ENCODE measurements around the gene TOP2B.

TOP2B gene

DNA sequence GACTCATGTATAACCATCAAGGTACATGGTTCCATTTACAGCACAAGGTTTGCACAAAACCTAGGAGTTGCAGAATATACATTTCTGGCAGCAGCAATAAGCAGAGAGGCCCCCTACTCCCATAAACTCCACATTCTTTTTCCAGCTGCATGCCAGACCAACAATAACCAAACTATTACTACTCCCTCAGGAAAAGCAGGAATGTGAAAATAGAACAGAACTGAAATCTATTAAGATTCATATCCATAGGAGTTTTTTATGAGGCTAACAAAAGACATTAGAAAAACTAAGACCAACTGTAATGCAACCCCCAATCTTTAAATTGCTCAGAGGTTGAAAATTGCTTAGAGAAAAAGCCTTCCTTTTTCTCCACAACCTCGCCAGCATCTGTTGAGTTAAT lies 27.6 kb upstream of the TOP2B start:
- DNase-seq: no peak
- H3K27me3 ChIP-seq: no peaks in the 10 kb centered on the region
- no peaks in the 10 kb centered on the region for H3K4me1 ChIP-seq
- H3K36me3 ChIP-seq: no peaks in the 10 kb centered on the region
- no peak overlapping the region for H3K4me3 ChIP-seq
- TF ChIP-seq, protein P1, sequence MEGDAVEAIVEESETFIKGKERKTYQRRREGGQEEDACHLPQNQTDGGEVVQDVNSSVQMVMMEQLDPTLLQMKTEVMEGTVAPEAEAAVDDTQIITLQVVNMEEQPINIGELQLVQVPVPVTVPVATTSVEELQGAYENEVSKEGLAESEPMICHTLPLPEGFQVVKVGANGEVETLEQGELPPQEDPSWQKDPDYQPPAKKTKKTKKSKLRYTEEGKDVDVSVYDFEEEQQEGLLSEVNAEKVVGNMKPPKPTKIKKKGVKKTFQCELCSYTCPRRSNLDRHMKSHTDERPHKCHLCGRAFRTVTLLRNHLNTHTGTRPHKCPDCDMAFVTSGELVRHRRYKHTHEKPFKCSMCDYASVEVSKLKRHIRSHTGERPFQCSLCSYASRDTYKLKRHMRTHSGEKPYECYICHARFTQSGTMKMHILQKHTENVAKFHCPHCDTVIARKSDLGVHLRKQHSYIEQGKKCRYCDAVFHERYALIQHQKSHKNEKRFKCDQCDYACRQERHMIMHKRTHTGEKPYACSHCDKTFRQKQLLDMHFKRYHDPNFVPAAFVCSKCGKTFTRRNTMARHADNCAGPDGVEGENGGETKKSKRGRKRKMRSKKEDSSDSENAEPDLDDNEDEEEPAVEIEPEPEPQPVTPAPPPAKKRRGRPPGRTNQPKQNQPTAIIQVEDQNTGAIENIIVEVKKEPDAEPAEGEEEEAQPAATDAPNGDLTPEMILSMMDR (IDR thresholded peaks at IDR 0.05): no peak
- intact Hi-C loops (cut with DNase I; ENCODE audit: low total_unique reads): no loop called here
- no peaks in the 10 kb centered on the region for H3K9me3 ChIP-seq
- no peak overlapping the region for H3K27ac ChIP-seq

DNA sequence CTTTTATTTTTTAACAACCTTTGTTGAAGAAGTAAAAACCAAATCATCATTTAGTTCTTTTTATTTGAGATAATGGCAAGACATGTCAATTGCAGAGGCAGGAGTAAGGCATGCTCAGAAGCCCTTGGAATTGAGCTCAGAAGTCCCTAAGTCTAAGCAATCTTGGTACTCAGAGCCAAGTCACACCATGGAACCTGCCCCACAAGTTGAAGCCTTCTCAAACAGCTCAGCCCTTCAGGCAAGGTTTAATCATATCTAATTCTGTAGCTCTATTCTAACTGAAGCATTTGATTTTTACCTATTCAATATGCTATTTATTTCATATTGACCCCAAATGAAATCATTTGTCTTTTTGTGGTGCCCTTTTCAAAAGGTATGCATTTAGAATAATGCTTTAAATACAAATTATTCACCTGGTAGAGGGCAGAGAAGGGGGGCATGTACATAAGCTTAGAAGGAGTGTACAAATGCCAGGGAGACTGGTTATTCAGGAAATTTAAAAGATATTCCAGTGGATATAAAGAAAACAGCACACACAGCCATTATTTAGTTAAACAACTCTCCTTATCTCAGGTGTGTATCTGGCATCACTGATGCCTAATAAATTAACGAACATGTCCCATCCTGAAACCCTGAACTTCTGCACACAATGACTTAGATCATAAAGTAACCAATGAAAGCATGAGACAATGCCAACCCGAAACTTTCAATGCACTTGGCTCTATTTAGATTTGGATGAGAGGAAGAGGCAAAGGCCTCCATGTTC lies 26.2 kb upstream of the TOP2B start:
- TF ChIP-seq, protein P1 (IDR thresholded peaks at IDR 0.05): no peak

DNA sequence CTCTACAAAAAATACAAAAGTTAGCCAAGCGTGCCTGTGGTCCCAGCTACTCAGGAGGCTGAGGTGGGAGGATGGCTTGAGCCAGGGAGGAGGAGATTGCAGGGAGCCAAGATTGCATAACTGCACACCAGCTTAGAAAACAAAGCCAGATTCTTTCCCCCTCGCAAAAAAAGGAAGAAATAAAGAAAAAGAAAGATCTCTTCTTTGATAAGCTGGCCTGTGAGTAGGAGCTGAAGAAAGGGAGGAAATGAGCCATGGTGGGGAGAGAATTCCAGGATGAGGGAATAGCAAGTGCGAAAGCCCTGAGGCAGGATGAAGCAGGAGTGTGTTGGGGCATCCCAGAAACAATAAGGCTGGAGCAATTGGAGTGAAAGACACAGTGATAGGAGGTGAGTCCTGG lies 24.5 kb upstream of the TOP2B start:
- no peak for DNase-seq
- no peak overlapping the region for H3K27ac ChIP-seq
- intact Hi-C loops (cut with DNase I; ENCODE audit: low total_unique reads): no loop called here
- no peaks in the 10 kb centered on the region for H3K4me1 ChIP-seq
- TF ChIP-seq, protein P1 (IDR thresholded peaks at IDR 0.05): no peak
- H3K36me3 ChIP-seq: no peaks in the 10 kb centered on the region
- H3K27me3 ChIP-seq: no peaks in the 10 kb centered on the region
- no peaks in the 10 kb centered on the region for H3K9me3 ChIP-seq
- no peak overlapping the region for H3K4me3 ChIP-seq

More for the DNA sequence above, 26.2 kb upstream of the TOP2B start:
- intact Hi-C loops (cut with DNase I; ENCODE audit: low total_unique reads): no loop called here
- no peak overlapping the region for H3K4me3 ChIP-seq
- no peak for DNase-seq
- H3K36me3 ChIP-seq: no peaks in the 10 kb centered on the region
- no peaks in the 10 kb centered on the region for H3K9me3 ChIP-seq
- no peaks in the 10 kb centered on the region for H3K4me1 ChIP-seq
- H3K27me3 ChIP-seq: no peaks in the 10 kb centered on the region
- H3K27ac ChIP-seq: no peak overlapping the region

DNA sequence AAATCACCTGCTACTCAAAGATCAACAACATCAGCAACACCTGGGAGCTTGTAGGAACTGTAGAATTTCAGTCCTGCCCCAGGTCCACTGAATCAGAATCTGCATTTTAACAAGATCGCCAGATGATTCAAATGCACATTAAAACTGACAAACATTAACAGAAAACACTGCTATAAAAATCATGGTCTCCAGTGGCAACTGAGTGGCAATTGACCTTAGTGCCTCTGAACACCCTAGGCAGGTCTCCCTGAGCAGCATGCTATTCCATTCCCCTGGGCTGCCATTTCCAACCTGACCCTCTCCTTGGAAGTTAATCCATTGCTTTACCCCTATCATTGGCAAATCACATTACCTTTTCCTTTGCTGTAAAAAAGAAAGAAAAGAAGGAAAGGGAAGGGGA lies 23.0 kb upstream of the TOP2B start:
- Histone ChIP-seq H3K9me3 (no peaks in the 10 kb centered on the region), H3K36me3 (no peaks in the 10 kb centered on the region), H3K27ac (no peak overlapping the region), H3K27me3 (no peaks in the 10 kb centered on the region), H3K4me1 (no peaks in the 10 kb centered on the region), H3K4me3 (no peak overlapping the region)
- intact Hi-C loops (cut with DNase I; ENCODE audit: low total_unique reads): no loop called here
- DNase-seq: no peak
- TF ChIP-seq, protein P1 (IDR thresholded peaks at IDR 0.05): no peak

DNA sequence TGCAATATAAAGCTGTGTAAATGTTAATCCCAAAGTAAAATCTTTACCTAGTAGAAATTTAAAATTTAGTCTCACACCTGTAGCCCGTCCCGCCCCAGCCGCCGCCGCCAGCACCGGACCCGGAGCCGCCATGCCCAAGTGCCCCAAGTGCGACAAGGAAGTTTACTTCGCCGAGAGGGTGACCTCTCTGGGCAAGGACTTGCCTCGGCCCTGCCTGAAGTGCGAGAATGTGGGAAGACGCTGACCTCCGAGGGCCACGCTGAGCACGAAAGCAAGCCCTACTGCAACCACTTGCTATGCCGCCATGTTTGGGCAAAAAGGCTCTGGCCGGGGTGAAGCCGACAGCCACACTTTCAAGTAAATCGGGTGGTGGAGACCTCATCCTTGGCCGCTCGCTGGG lies 22.1 kb upstream of the TOP2B start:
- no peaks in the 10 kb centered on the region for H3K4me1 ChIP-seq
- H3K4me3 ChIP-seq: no peak overlapping the region
- intact Hi-C loops (cut with DNase I; ENCODE audit: low total_unique reads): no loop called here
- H3K27me3 ChIP-seq: no peaks in the 10 kb centered on the region
- H3K27ac ChIP-seq: no peak overlapping the region
- no peaks in the 10 kb centered on the region for H3K9me3 ChIP-seq
- no peaks in the 10 kb centered on the region for H3K36me3 ChIP-seq
- DNase-seq: no peak
- TF ChIP-seq, protein P1 (IDR thresholded peaks at IDR 0.05): no peak
